CD14-positive monocyte (primary cell): ENCODE data around the gene ABCB9. TPM values are rescaled to one million over a fixed set of nuclear protein-coding genes. Genes with fewer than 3 reads are reported as not detected.

Experiments used
- DNase-seq, 3 donors: peaks; one replicate each; pipeline ENCODE4 v3.0.0-alpha.2; 2011 to 2022
- H2AFZ ChIP-seq: 2 replicates; pipeline ENCODE4 v1.6.0; 2012; ENCODE audit warnings: mild to moderate bottlenecking, low read depth, low read length, inconsistent platforms; ENCODE audit not compliant: insufficient read depth, poor library complexity, severe bottlenecking
- H3K27ac ChIP-seq, 2 donors: 1 replicate in 1 of 2; 2 replicates in 1 of 2; pipeline ENCODE4 v1.5.1; 2012 to 2013; ENCODE audit warnings: low read length in 2 of 2, control low read depth in 1 of 2, inconsistent platforms in 1 of 2, low read depth in 1 of 2, mild to moderate bottlenecking in 1 of 2
- H3K27me3 ChIP-seq, 2 donors: one replicate each; pipeline versions ENCODE4 v1.6.0 to v1.6.1; 2011 to 2013; ENCODE audit warnings: low read length in 2 of 2; ENCODE audit not compliant: control insufficient read depth in 2 of 2, insufficient read depth in 2 of 2
- H3K36me3 ChIP-seq, 2 donors: replicated peaks in 1 of 2; 1 replicate in 1 of 2; 2 replicates in 1 of 2; pipeline versions ENCODE4 v1.5.1 to v1.6.1; 2012 to 2013; ENCODE audit warnings: low read length in 2 of 2, control low read depth in 1 of 2, inconsistent platforms in 1 of 2, mild to moderate bottlenecking in 1 of 2; ENCODE audit not compliant: insufficient read depth in 2 of 2, control insufficient read depth in 1 of 2
- H3K4me1 ChIP-seq, 2 donors: 1 replicate in 1 of 2; 2 replicates in 1 of 2; pipeline versions ENCODE4 v1.5.1 to v1.6.1; 2012 to 2013; ENCODE audit warnings: low read length in 2 of 2, control low read depth in 1 of 2, inconsistent platforms in 1 of 2, mild to moderate bottlenecking in 1 of 2, moderate library complexity in 1 of 2; ENCODE audit not compliant: insufficient read depth in 2 of 2, control insufficient read depth in 1 of 2
- H3K4me2 ChIP-seq: replicated peaks from 2 replicates; pipeline ENCODE3; 2012; ENCODE audit warnings: low read length, moderate library complexity, mild to moderate bottlenecking; ENCODE audit not compliant: poor library complexity, severe bottlenecking; ENCODE audit errors: extremely low read depth
- H3K4me3 ChIP-seq, 3 experiments: fragments of 200-600 bp in 1 of 3; sonication (generic) in 1 of 3; replicated peaks in 1 of 3; 1 replicate in 2 of 3; 2 replicates in 1 of 3; pipeline ENCODE4 v1.5.1; 2011 to 2013; ENCODE audit warnings: low read length in 3 of 3, mild to moderate bottlenecking in 3 of 3, control low read depth in 2 of 3, low read depth in 2 of 3, inconsistent platforms in 1 of 3, moderate library complexity in 1 of 3
- H3K79me2 ChIP-seq: 2 replicates; pipeline ENCODE4 v1.6.0; 2012; ENCODE audit warnings: mild to moderate bottlenecking, control low read depth, inconsistent platforms, low read length, moderate library complexity; ENCODE audit not compliant: insufficient read depth
- H3K9ac ChIP-seq: 2 replicates; pipeline ENCODE4 v1.6.0; 2017; ENCODE audit warnings: low read length, mild to moderate bottlenecking; ENCODE audit not compliant: insufficient read depth, poor library complexity, severe bottlenecking
- H3K9me3 ChIP-seq, 2 donors: replicated peaks in 1 of 2; 1 replicate in 1 of 2; 2 replicates in 1 of 2; pipeline versions ENCODE4 v1.5.1 to v1.6.1; 2012 to 2013; ENCODE audit warnings: low read length in 2 of 2, control low read depth in 1 of 2; ENCODE audit not compliant: control insufficient read depth in 1 of 2, insufficient read depth in 1 of 2
- H4K20me1 ChIP-seq: 2 replicates; pipeline ENCODE4 v1.6.0; 2012; ENCODE audit warnings: mild to moderate bottlenecking, low read length, control low read depth, moderate library complexity; ENCODE audit not compliant: insufficient read depth
- H3K27ac Mint-ChIP-seq, 7 donors: one replicate each; pipeline ENCODE4 v1.8.0; 2020; ENCODE audit warnings: mild to moderate bottlenecking in 7 of 7, mixed read lengths in 7 of 7, moderate library complexity in 6 of 7, inconsistent platforms in 2 of 7
- H3K27me3 Mint-ChIP-seq, 3 donors: one replicate each; pipeline ENCODE4 v1.8.0; 2021 to 2022; ENCODE audit warnings: low read depth in 3 of 3, mild to moderate bottlenecking in 3 of 3, mixed read lengths in 3 of 3, moderate library complexity in 3 of 3, inconsistent platforms in 1 of 3
- H3K36me3 Mint-ChIP-seq, 2 donors: one replicate each; pipeline ENCODE4 v1.8.0; 2020; ENCODE audit warnings: mixed read lengths in 2 of 2, inconsistent platforms in 1 of 2, mild to moderate bottlenecking in 1 of 2
- H3K4me1 Mint-ChIP-seq: one replicate; pipeline ENCODE4 v1.8.0; 2020; ENCODE audit warnings: mild to moderate bottlenecking, mixed read lengths
- H3K4me3 Mint-ChIP-seq, 2 donors: one replicate each; pipeline ENCODE4 v1.8.0; 2020; ENCODE audit warnings: mild to moderate bottlenecking in 2 of 2, mixed read lengths in 2 of 2, moderate library complexity in 1 of 2
- H3K9me3 Mint-ChIP-seq, 7 donors: one replicate each; pipeline ENCODE4 v1.8.0; 2020 to 2022; ENCODE audit warnings: mixed read lengths in 7 of 7, mild to moderate bottlenecking in 6 of 7, moderate library complexity in 6 of 7, inconsistent platforms in 2 of 7
- CTCF ChIP-seq: fragments of 200-600 bp; IDR thresholded peaks from one replicate; pipeline ENCODE4 v1.8.0; 2022; ENCODE audit warnings: antibody characterized with exemption, mild to moderate bottlenecking
- WGBS: methylation state at CpG from one replicate; pipeline ENCODE4 v1.1.5; 2013; ENCODE audit warnings: missing lambda C conversion rate; ENCODE audit not compliant: insufficient coverage; 5-methylcytosine and 5-hydroxymethylcytosine counted together
- intact Hi-C, 2 donors: fragments of 100-400 bp; cut with micrococcal nuclease; formaldehyde crosslinking; loops; one replicate each; pipeline versions ENCODE4 v1.15.0 to v1.15.1; 2023
- polyA plus RNA-seq, 3 donors: library from polyadenylated mRNA; depleted of rRNA in 1 of 3; unstranded in 2 of 3; stranded (reverse) in 1 of 3; fragments of 300-500 nt in 2 of 3; fragments of >200 nt in 1 of 3; fragmentation: Illumina TruSeq in 2 of 3; gene quantifications; 1 replicate in 2 of 3; 2 replicates in 1 of 3; pipeline ENCODE4 v1.2.3, GENCODE V29; 2012 to 2021

ABCB9 gene
- polyA plus RNA-seq, 3 donors = 0.14 to 1.2 (median 0.22) TPM

GRCh38 chr12:122986258-122986871 lies 20.1 kb upstream of the ABCB9 start:
- peaks cover 42% of the 10 kb centered on the region in 2 donors for H3K4me1 ChIP-seq
- no peak overlapping the region for H3K4me3 ChIP-seq
- no peaks in the 10 kb centered on the region for H3K9me3 Mint-ChIP-seq
- peaks cover 24% of the 10 kb centered on the region for H4K20me1 ChIP-seq
- H3K4me3 Mint-ChIP-seq = no peak overlapping the region
- H3K27me3 Mint-ChIP-seq = peaks cover 0 to 2% (median 0%) of the 10 kb centered on the region in 3 donors
- no peak overlapping the region for H3K27ac ChIP-seq
- H3K27ac Mint-ChIP-seq = peak overlapping the region in 1 of 7 donors; percentile 23
- no peak overlapping the region for H3K4me2 ChIP-seq
- H3K4me1 Mint-ChIP-seq = peaks cover 42% of the 10 kb centered on the region
- no peak overlapping the region for H3K9ac ChIP-seq
- H3K79me2 ChIP-seq = peaks cover 14% of the 10 kb centered on the region
- DNase-seq = no peak
- no peaks in the 10 kb centered on the region for H3K27me3 ChIP-seq
- no peak for TF ChIP-seq CTCF
- H2AFZ ChIP-seq = no peak overlapping the region
- intact Hi-C loops = no loop called here
- peaks cover 10 to 14% of the 10 kb centered on the region in 2 donors for H3K36me3 ChIP-seq
- no peaks in the 10 kb centered on the region for H3K9me3 ChIP-seq
- H3K36me3 Mint-ChIP-seq = peaks cover 8 to 19% of the 10 kb centered on the region in 2 donors
- WGBS = 94% methylated on average over 33 of the region's 40 CpGs

GRCh38 chr12:122985338-122986257 lies 19.3 kb upstream of the ABCB9 start:
- intact Hi-C loops = no loop called here
- Mint-ChIP-seq H3K36me3 (peaks cover 8 to 19% of the 10 kb centered on the region in 2 donors), H3K4me3 (peak overlapping the region; percentile 75 to 88), H3K4me1 (peaks cover 45% of the 10 kb centered on the region), H3K9me3 (no peaks in the 10 kb centered on the region), H3K27me3 (peaks cover 0 to 2% (median 0%) of the 10 kb centered on the region in 3 donors), H3K27ac (peak overlapping the region in 6 of 7 donors; percentile 63 to 87 (median 80))
- peak overlapping the region; percentile 75 for H3K4me2 ChIP-seq
- WGBS = 91% methylated on average over 43 of the region's 45 CpGs
- TF ChIP-seq CTCF = no peak
- peak overlapping the region in 1 of 2 donors; percentile 58 for H3K27ac ChIP-seq
- H3K9me3 ChIP-seq = no peaks in the 10 kb centered on the region
- DNase-seq = no peak
- peaks cover 31% of the 10 kb centered on the region for H4K20me1 ChIP-seq
- H3K9ac ChIP-seq = no peak overlapping the region
- peak overlapping the region in 1 of 3 experiments; percentile 69 for H3K4me3 ChIP-seq
- H2AFZ ChIP-seq = peak overlapping the region; percentile 74
- H3K27me3 ChIP-seq = no peaks in the 10 kb centered on the region
- H3K4me1 ChIP-seq = peaks cover 45 to 47% of the 10 kb centered on the region in 2 donors
- H3K79me2 ChIP-seq = peaks cover 22% of the 10 kb centered on the region
- H3K36me3 ChIP-seq = peaks cover 10 to 14% of the 10 kb centered on the region in 2 donors
